ENCODE data around the gene ITGA2B. TPM values are rescaled to one million over a fixed set of nuclear protein-coding genes. Genes with fewer than 3 reads are reported as not detected.

Gene ITGA2B
- total and polyA plus RNA-seq, 10 of the 15 experiments (the other 5 are each of a cell fraction or from before 2014, with no cell fraction given): 0.04 to 0.51 (median 0.21) TPM; not detected in 1

GRCh38 chr17:44349553-44350070, 39.8 kb downstream of the ITGA2B start (continued):
- TF ChIP-seq ZNF687 (IDR thresholded peaks at IDR 0.05) (no peak), LARP7 (IDR thresholded peaks at IDR 0.05) (no peak), TARDBP (IDR thresholded peaks at IDR 0.05; ENCODE audit: borderline replicate concordance) (no peak), BCL3 (IDR thresholded peaks at IDR 0.05; ENCODE audit: borderline replicate concordance, insufficient read depth, low read depth, low read length, poor library complexity, severe bottlenecking) (no peak)

- H2AFZ ChIP-seq (ENCODE audit: control insufficient read depth, low read depth, low read length): no peak overlapping the region
- peak; percentile 52 for FAIRE-seq
- ATAC-seq: no peak
- peak overlapping the region; percentile 97 for H3K4me2 ChIP-seq (ENCODE audit: control insufficient read depth, insufficient read depth)
- H4K20me1 ChIP-seq (ENCODE audit: control insufficient read depth, insufficient read depth): no peaks in the 10 kb centered on the region
- DNase-seq (ENCODE audit: low read depth, low spot score): no peak
- WGBS (ENCODE audit: insufficient coverage, insufficient replicate concordance, low lambda C conversion rate, missing lambda C conversion rate): 57% methylated on average over 6 of the region's 6 CpGs
- peaks cover 34% of the 10 kb centered on the region for H3K79me2 ChIP-seq (ENCODE audit: control insufficient read depth, insufficient read depth, low read length)
- H3K4me3 ChIP-seq: peak overlapping the region; percentile 37; the same call in 1 of the 2 replicates
- in situ Hi-C loops (cut with MboI): no loop called here
- H3K36me3 ChIP-seq (ENCODE audit: control insufficient read depth in 2 of 2, insufficient read depth in 2 of 2, low read length in 1 of 2): peaks cover 18 to 20% of the 10 kb centered on the region in 2 experiments; a peak in 3 of 4 replicates
- H3K27me3 ChIP-seq (replicated peaks in 1 of 2; ENCODE audit: control insufficient read depth in 2 of 2, insufficient read depth in 2 of 2, low read length in 1 of 2): no peaks in the 10 kb centered on the region; a peak in 1 of 4 replicates
- H3K4me1 ChIP-seq (ENCODE audit: control insufficient read depth, insufficient read depth, low read length): peaks cover 44% of the 10 kb centered on the region
- intact Hi-C loops (cut with micrococcal nuclease; ENCODE audit: unreplicated experiment): loop anchor here (2.0 to 5.0 kb wide), 2 partner anchors 130 to 147 kb away; partner anchors contain the start of gene UBTF
- H3K9me3 ChIP-seq (replicated peaks; ENCODE audit: control insufficient read depth, insufficient read depth, low read length): no peaks in the 10 kb centered on the region
- ChIA-PET RAD21 (ENCODE audit: unreplicated experiment) (interaction anchor here (2.6 kb wide), 1 partner anchor 24 kb away, joined by 8 read pairs; the partner anchor contains the start of gene SLC25A39), SMC1A (ENCODE audit: uncharacterized antibody, unreplicated experiment) (interaction anchor here (1.7 to 2.5 kb wide), 5 partner anchors 19 to 174 kb away, joined by 4 to 10 read pairs (median 6); no protein-coding TSS in a partner anchor), POLR2A (interaction anchor here (0.5 to 1.2 kb wide), 3 partner anchors 8 to 208 kb away, joined by 3 read pairs; no protein-coding TSS in a partner anchor), CTCF (interaction anchor here (1.1 to 12.5 kb wide), 8 partner anchors 9 to 439 kb away, joined by 3 to 154 read pairs (median 10); no protein-coding TSS in a partner anchor)
- peak; percentile 20; the same call in 1 of the 2 replicates for TF ChIP-seq POLR2A (IDR thresholded peaks at IDR 0.05; ENCODE audit: low read depth, low read length)
- TF ChIP-seq ESRRA (IDR thresholded peaks at IDR 0.05; ENCODE audit: low read length): no peak
- TF ChIP-seq ZBTB40 (IDR thresholded peaks at IDR 0.05; ENCODE audit: borderline replicate concordance): no peak
- no peak for TF ChIP-seq NBN (IDR thresholded peaks at IDR 0.05)
- BruUV-seq (replicated peaks): no TSS peak
- peak overlapping the region; percentile 92 for H3K27ac ChIP-seq (ENCODE audit: control insufficient read depth, insufficient read depth)
- peak overlapping the region; percentile 46 for H3K9ac ChIP-seq (ENCODE audit: control insufficient read depth, insufficient read depth, low read length)
These were observed 40.5 kb downstream of the ITGA2B start for GRCh38 chr17:44348988-44349364.

Measured in GM12878 (cell line).